ENCODE measurements around the gene FLOT1.
A peak's percentile ranks its signal among the peaks of the same experiment; 100 is the strongest.
"Not testable (repeated sequence)": the region's sequence is repeated elsewhere in the genome, so short reads cannot be mapped to it uniquely, and the experiment has no call there.

FLOT1 gene

DNA sequence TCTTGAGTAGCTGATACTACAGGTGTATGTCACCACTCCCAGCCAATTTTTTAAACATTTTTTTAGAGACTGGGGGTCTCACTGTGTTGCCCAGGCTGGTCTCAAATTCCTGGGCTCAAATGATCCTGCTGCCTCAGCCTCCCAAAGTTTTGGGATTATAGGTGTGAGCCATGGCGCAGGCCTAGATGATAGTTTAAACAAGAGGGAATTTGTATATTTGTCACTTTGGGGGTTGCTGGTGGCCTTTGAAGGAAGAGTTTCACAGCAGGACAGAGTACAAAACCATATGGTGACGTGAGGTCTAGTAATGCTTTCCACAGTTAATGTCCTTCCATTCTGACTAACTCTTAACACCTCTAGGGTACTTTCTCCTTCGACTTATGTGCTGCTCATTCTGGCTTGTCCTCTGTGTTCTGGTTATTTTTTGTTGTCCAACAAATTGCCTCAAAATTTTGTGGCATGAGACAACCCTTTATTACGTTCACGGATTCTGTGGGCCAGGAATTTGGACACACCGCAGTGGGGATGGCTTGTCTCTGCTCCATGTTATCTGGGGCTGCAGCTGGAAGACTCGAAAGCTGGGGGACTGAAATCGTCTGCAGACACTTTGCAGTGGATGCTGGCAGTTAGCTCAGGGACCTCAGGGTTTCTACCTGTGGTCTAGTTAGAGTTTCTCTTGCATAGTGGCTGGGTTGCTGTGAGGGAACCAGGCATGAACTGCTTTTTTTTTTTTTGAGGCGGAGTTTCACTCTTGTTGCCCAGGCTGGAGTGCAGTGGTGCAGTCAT is 24.9 kb upstream of the FLOT1 start:
- DNase-seq: peak in 1 of 5 experiments; percentile 80

DNA sequence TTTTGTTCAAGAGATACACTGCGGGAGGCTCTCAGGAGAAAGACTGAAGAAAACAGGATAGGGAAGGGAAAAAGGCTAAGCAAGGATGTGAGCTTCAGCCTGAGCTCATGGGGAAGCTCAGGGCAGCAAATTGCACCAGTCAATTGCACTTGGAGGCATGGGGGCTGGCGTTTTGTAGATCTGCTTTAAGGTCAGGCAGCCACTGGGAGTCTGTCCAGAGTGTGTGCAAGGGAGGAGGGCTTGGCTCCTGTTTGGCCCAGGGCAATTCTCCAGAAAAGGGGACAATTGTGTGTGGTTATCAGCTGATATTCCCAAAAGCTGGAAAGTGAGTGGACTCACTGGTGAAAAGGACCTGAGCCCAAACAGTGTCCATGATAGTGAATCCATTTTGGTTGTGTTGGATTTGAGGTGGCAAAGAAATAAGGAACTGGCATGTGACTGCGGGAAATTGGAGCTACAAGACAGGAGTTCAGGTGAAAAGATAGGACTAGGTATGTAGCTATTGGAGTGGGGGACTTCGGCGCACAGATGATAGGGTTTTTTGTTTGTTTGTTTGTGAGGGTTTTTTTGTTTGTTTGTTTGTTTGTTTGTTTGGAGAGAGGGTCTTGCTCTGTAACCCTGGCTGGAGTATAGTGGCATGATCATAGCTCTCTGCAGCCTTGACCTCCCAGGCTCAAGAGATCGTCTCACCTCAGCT is 24.1 kb upstream of the FLOT1 start:
- DNase-seq: no peak

DNA sequence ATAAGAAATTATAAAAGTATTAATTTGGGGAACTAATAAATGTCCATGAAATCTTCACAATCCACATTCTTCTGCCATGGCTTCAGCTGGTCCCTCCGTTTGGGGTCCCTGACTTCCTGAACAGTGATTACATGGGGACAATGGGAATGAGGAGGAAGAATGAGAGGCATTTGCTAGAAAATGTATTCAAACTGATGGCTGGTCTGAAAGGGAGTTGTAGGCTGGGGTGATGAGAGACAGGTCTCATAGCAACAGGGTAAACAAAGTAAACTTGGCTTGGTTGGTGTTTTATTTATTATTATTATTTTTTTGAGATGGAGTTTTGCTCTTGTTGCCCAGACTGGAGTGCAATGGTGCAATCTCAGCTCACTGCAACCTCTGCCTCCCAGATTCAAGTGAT is 23.0 kb upstream of the FLOT1 start:
- not testable (repeated sequence) for DNase-seq

DNA sequence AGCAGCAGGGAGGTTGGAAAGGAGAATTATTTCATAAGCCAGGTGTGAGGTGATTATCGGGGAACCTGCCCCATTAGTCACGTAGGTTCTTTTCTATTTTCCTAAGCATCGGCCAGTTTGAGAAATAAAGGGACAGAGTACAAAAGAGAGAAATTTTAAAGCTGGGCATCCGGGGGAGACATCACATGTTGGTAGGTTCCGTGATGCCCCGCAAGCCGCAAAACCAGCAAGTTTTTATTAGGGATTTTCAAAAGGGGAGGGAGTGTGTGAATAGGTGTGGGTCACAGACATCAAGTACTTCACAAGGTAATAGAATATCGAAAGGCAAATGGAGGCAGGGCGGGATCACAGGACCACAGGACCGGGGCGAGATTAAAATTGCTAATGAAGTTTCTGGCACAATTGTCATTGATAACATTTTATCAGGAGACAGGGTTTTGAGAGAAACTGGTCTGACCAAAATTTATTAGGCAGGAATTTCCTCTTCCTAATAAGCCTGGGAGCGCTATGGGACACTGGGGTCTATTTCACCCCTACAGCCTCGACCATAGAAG is 22.1 kb upstream of the FLOT1 start:
- DNase-seq: not testable (repeated sequence)

DNA sequence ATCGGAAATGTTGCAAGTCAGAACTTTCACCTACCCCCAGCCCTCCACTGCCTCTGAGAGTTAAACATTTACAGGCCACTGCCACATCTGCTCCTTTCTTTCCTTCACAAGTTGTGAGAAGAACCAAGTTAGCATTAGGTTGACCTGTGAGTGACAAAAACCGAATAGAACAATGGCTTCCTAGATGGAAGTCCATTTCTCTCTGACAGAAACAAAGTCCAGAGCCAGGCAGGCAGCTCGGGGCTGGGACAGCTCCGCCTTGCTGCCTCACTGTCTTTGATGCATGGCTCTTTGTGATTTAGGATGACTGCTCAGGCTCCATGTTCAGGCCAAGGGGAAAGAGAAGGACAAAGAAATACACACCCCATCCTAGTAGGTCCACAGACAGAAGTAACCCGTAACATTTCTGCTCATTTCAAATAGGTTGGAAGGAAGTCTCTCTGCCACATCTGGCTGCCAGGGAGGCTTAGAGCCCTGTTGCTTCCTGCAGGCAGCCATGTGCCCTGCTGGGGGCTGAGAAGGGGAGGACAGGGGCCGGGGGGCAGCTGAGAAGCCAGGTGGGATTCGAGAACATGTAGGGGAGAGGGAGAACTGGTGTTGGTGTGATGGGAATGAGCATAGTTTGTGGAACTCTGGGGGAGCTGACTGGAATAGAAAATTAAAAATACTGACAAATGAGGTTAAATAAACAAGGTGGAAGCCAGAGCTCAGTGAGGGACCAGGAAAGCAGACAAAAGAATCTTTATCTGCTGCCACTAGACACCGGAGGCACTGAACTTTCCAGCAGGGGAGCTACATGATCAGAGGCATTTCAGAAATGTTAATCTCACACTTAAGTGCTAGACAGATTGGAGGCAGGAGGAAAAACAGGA is 21.4 kb upstream of the FLOT1 start:
- no peak for DNase-seq

DNA sequence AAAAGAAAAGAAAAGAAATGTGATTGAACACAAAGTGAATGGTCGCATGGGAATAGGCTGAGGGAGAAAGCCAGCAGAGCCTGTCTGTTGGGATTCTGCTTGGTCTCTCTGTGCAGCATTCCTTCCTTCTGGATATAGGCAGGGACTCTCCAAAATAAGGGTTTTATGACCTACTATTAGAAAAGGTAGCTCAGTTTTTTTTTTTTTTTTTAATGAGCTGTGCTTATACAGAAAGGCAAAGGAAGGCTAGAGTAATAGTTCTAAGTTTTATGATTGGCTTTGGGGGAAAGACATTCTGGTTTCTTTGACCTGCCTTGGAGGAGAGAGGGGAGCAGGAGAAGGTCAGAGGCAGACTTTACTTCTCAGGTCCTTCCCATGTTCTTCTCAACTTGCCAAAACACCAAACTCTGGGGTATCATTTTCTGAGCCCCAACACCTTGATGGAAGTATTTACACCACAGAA is 20.7 kb upstream of the FLOT1 start:
- DNase-seq: no peak

DNA sequence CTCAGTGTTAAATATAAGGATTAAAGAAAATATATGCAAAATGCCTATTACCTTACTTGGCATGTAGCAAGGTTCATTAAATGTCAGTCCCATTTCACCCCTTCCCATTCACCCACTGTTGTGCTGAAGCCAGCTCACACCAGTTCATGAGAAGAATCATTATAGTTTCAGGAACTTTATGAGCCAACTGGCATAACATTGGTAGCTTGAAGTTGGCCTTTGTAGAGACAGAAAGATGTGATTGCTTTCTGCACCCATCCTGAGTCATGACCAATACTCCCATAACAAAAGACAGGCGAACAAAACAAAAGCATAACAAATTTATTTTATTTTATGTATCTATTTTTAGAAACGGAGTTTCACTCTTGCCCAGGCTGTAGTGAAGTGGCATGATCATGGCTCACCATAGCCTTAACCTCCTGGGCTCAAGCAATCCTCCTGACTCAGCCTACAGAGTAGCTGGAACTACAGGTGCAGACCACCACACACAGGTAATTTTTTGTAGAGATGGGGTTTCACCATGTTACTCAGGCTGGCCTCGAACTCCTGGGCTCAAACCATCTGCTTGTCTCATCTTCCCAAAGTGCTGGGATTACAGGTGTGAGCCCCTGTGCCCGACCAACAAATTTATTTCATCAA is 19.4 kb upstream of the FLOT1 start:
- DNase-seq: no peak

DNA sequence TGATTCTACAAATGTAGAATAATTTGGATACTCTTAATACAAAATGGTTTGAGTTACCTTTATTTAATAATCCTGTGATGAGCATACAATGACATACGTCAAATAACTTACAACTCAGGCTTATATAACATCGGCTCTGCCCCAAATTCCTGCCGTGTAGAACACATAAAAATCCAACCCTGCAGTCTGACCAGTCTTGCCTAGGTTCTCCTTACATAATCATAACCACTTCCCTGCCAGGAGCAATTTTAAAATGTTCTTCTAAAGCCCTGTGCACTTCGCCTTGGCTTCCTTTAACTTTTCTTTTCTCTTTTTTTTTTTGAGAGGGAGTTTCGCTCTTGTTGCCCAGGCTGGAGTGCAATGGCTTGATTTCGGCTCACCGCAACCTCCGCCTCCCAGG is 18.1 kb upstream of the FLOT1 start:
- DNase-seq: no peak

DNA sequence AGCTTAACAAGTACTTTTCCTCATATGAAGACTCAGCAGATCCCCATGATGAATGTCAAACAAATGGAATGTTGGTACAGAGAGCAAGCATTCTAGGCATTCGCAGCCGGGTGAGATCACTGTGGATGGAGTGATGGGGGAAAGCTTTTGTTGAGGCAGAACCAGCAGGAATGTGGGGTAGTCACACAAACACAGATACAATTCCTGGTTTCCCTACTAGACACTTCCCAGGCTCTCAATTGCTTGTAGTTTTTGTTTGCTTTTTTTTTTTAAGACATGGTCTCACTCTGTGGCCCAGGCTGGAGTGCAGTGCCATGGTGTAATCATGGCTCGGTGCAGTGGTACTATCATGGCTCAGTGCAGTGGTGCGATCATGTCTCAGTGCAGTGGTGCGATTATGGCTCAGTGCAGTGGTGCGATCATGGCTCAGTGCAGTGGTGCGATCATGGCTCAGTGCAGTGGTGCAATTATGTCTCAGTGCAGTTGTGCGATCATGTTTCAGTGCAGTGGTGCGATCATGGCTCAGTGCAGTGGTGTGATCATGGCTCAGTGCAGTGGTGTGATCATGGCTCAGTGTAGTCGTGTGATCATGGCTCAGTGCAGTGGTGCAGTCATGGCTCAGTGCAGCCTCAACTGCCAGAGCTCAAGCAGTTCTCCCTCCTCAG is 17.2 kb upstream of the FLOT1 start:
- no peak for DNase-seq

DNA sequence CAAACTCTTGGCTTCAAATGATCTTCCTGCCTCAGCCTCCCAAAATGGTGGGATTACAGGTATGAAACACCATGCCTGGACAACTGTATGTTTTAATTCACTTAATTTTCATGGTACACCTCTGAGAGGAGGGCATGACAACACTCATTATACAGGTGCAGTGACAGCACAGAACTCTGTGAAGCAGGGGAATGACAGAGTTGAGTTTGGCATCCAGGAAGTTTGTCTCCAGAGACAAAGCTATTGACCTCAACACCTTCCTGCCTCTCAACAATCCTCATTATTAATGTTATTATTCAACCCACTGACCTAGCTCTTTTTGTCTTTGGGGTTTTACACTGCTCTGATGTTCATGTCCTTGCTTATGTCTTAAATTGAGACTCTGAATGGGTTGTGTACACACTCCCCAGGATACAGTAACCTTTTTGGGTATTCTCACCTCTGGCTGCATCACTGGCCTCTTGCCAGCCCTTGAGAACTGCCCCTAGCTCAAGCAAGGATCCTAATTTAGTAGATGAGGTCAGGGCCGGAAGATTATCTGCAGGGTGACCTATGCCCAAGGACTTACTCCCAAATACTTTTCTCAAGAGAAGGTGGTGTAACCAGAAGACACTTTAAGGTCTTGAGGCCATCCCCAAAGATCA is 14.9 kb upstream of the FLOT1 start:
- DNase-seq: no peak

DNA sequence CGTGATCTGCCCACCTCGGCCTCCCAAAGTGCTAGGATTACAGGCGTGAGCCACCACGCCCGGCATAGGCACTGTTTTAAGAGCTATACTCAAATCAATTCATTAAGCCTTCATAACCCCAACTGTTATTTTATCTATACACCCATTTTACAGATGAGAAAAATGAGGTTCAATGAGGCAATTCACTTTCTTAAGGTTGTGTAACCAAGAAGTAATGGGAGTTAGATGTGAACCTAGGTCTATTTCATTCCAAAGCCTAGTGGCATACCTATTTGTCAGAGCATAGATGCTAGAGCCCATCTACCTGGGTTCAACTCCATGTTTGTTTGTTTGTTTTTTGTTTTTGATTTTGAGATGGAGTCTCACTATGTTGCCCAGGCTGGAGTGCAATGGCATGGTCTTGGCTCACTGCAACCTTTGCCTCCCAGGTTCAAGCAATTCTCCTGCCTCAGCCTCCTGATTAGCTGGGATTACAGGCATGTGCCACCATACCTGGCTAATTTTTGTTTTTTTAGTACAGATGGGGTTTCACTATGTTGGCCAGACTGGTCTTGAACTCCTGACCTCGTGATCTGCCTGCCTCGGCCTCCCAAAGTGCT is 14.0 kb upstream of the FLOT1 start:
- not testable (repeated sequence) for DNase-seq

DNA sequence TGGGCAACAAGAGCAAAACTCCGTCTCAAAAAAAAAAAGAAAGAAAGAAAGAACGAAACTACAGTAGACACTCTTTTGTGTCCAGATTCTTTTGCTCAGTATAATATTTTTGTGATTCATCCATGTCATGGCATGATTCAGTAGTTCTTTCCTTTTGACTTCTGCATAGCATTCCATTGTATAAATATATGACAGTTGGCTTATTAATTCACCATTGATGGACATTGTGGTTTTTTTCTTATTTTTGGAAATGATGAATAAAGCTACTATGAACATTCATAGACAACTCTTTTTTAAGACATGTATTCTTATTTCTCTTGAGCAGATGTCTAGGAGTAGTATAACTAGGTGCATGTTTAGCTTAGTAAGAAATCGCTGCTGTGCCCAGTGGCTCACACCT is 12.1 kb upstream of the FLOT1 start:
- no peak for DNase-seq

DNA sequence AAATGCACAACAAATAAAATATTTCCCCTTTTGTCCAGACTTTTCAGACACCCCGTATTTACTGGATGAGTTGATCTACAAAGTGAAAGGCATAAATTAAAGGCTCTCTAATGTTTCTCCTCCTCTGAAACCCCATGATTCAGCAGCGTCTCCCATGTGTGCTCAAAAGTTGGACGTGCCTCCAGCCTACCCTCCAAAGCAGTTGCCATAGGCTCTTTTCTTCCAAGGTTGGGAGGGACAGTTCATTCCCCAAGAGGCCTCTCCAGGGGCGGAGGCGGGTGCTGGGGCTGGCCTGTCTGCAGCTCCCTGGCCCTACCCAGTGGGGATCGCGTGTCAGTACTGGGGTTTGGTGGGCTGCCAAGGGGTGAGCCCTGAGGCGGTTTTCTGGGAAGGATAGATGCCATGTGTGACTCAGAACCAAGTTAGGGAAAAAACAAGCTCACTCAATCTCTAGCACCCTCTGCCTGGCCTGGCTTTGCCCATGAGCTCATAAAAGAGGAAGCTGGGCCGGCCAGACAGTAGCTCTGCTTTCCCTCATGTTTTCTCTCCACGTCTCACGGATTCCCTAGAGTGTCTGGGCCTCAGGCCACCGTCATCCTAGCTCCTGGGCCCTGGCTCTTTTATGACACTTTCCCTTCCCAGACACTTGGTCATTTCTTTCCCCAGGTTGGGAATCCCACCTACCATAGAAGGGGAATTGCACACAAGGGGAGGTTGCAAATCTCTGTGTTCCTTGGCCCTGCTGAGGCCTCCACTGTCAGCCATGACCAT is 9.9 kb upstream of the FLOT1 start:
- no peak for DNase-seq

DNA sequence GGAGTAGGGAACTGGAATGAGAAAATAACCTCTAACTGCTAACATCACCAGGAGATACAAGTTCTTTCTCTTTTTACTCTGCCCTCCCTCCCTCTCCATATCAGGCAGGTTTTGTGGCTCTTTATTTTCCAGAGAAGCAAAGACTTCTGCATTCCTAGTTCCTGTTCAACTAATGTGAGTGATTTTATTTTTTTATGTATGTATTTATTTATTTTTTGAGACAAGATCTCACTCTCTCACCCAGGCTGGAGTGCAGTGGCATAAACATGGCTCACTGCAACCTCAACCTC is 7.8 kb upstream of the FLOT1 start:
- no peak for DNase-seq

DNA sequence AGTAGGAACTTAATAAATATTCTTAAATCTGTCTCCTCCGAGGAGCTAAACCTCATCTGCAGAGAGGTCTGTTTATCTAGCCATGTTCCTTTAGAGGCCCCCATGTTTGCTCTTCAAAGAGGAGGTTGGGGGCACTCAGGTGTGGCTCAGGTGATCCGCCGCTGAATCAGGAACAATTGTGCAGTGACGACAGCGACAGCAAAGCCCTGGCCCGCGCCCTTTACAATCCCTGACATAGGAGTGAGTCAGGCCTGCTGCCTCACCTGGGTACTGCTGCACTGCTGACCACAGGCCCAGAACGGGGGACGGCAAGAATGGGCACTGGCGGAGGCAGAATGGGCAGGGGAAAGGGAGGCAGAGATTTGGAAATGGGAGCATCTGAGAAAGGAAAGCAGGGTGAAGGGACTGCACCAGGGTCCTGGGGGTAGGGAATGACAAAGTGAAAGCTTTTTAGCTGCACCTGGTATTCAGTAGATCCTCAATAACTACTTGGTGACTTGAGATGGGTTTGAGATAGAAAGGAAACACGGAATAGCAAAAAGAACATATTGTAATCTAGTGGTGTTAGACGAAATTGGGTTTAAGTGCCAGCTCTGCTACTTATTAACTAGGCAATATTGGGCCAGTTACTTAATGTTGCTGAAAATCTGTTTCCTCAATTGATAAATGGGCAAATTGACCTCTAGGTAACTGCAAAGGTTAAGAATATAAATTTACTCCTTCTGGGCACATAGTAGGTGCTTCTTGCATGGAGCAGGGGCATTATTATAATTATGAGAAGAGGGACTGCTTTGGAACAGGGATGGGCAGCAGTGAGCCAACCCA is 7.3 kb upstream of the FLOT1 start:
- DNase-seq: no peak

DNA sequence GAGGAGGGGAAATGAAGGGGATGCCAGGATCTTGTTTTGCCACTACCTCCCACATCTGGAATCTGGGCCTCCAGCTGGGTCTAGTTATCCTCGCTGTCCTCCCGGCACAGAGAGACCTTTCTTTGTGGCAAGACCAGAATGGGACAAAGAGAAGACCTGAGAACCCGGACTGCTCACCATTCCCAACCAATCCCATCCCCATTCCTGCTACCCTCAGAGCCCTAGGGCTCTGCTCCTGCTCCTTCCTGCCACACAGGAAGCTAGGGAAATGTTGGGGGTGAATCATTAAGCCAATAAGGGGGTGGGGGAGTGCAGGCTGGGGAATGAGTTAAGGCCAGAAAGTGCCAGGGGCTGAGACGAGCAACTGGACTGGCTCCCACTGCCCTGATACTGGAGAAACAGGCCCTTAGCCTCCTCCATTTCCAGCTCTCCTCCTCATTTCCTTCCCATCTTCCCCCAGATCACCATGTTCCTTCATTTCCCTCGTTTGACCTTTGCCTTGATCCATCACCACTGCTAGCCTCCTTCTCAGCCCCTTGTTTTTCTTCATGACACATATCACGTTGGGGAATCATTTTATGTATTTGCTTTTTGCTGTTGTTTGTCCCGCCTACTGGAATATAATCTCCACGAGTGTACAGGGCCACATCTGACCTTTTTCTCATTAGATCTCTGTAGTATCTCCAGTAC is 6.5 kb upstream of the FLOT1 start:
- DNase-seq: no peak

DNA sequence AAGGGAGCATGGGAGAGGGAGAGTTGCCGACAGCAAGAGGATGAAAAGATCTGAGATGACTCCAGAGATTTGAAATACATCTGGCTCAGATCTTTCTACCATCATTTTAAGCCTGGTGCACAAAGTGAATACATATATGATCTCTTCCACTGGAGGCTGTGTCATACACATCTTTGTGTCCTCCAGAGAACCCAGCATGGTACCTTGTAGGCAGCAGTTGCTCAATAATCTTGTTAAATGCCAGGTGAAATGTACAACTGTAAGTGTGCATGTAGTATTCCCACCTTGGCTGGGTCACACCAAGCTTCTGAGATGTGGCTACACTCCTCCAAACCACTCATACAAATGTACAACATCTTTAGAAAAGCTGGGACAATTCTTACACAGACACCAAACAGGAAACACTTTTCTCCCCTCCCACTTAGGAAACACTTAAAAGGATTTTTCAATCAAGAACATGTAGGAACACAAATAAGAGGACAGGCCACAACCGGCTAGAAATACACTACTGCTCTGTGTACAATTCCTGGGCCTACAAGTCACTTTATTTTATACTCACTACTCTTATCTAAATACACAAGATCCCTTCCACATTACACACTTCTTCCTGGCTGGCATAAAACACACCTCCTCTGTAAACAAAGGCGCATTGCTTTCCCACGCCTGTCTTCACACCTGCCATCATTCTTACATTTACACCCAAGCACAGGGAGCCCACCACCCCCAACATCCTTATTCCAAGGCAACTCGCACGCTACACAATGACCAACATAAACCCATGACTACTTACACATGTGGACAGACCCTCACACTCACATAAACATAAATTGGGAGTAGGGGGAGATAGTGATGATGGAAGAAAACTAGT is 5.6 kb upstream of the FLOT1 start:
- no peak for DNase-seq

DNA sequence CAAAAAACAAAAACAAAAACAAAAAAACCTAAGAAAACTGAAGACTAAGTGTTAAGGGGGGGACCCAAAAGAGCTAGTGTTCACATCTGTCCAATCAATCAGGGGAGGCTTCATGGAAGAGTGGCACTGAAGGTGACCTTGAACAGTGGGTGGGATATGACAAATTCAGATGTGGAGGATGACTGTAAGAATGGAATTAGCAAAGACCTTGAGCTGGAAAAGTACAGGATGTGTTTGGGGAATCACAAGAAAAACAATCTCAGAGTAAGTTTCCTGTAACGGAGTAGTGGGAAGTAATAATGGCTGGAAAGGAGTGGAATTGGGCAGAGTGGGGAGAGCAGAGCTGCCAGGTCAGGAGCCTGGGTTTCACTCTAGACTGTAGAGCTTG is 4.8 kb upstream of the FLOT1 start:
- no peak for DNase-seq

Measured in T-helper 2 cell (primary cell).